HG03439 (cell line): ENCODE results near the gene DERL2.
"Not testable (repeated sequence)": the region's sequence is repeated elsewhere in the genome, so short reads cannot be mapped to it uniquely, and the experiment has no call there.

ENCODE experiments used
- ATAC-seq: cut with Tn5 transposase; IDR thresholded peaks from one replicate; pipeline ENCODE4 v1.9.1; 2021; ENCODE audit warnings: mild to moderate bottlenecking, moderate library complexity; ENCODE audit not compliant: unreplicated experiment

The DERL2 gene

DNA sequence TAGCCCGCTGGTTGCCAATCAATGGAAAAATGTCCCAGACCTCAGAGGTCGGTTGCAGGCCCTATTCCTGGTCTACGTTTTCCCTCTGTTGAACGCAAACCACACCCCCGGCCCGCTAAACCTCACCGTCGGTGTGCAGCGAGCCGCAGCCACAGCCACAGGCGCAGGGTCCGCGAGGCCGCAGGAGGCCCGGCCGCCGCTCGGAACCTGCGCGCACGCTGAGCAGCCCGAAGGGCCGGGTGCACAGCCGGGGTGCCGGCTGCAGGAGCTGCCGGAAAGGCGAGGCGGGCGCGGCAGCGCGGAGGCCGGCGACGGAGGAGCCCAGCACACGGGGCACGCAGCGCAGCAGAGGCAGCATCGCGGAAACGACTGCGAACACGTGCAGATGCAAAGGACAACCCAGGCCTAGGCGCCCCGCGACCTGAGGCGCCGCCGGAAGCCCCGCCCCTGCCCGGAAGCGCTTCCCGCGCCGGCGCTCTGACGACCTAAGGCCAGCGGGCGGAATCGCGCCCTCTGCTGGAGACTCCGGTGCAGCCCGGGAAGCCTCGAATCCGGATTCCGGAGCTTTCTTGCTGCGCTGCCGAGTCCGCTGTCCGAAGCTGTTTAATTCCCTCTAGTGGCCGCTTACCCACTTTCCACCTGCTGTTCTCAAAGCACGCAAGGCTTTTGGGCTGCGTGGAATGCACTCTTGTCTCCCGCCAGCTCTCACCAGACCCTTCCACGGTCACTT lies 47.1 kb downstream of the DERL2 start, which contains the start of gene C1QBP:
Gene C1QBP (minus strand): TSS at position 440 of the 730 bp plus-strand sequence. CDS start 82 bp downstream, at position 358.
- ATAC-seq, result peak; percentile 85

- no peak for ATAC-seq
Observed at GRCh38 chr17:5437721-5438317, 48.2 kb downstream of the DERL2 start.

DNA sequence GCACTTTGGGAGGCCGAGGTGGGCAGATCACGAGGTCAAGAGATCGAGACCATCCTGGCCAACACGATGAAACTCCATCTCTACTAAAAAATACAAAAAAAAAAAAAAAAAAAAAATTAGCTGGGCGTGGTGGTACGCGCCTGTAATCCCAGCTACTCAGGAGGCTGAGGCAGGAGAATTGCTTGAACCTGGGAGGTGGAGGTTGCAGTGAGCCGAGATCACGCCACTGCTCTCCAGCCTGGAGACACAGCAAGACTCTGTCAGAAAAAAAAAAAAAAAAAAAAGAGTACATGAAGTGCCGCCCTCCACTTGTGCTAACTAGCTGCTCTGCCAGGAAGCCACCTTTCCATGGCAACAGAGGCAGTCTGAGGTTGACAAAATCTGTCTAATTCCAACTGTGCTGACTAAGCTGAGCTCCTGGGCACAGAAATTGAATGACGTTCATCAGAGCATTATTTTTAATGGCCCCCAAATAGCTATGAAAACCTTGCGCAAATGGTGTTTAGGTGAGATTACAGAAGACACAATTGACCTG lies 50.1 kb downstream of the DERL2 start:
- ATAC-seq, result not testable (repeated sequence)

- ATAC-seq, result no peak
Observed at GRCh38 chr17:5434984-5435383, 51.0 kb downstream of the DERL2 start.

GRCh38 chr17:5431949-5432556 lies 53.9 kb downstream of the DERL2 start:
- no peak for ATAC-seq

DNA sequence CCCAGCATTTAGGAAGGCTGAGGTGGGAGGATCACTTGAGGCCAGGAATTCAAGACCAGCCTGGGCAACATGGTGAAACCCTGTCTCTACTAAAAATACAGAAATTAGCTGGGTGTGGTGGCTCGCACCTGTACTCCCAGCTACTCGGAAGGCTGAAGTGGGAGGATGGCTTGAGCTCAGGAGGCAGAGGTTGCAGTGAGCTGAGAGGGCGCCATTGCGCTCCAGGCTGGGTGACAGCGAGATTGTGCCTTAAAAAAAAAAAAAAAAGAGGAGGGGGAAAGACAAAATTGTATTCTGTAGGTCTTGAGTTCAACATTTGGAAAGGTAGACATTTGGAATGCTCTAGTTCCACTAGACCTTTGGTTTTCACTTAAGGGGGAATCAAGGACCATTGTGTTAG lies 54.7 kb downstream of the DERL2 start:
- ATAC-seq, result not testable (repeated sequence)

DNA sequence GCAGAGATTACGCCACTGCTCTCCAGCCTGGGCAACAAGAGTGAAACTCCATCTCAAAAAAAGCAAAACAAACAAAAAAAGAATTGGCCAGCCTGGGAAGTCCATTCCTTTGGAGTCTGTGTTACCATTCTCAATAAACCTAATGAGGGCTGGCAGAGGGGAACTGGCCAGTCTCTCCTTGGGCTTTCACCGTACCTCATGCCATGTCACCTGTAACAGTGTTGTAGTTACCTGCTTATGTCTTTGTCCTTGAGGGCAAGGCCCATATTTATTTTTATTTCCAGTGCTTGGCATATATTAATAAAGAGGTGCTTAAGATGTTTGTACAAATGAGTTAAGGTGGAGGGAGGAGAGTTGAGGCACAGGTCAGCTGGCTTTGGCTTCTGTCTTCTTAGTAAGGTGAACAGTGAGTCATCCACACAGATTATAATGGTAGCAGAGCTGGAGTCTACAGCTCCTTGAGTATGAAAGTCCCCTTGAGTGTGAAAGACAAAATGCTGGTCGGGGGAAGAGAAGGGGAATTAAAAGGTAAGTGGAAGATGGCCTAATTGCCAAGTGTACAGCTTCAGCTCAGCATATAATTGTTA lies 55.5 kb downstream of the DERL2 start:
- ATAC-seq, result no peak

DNA sequence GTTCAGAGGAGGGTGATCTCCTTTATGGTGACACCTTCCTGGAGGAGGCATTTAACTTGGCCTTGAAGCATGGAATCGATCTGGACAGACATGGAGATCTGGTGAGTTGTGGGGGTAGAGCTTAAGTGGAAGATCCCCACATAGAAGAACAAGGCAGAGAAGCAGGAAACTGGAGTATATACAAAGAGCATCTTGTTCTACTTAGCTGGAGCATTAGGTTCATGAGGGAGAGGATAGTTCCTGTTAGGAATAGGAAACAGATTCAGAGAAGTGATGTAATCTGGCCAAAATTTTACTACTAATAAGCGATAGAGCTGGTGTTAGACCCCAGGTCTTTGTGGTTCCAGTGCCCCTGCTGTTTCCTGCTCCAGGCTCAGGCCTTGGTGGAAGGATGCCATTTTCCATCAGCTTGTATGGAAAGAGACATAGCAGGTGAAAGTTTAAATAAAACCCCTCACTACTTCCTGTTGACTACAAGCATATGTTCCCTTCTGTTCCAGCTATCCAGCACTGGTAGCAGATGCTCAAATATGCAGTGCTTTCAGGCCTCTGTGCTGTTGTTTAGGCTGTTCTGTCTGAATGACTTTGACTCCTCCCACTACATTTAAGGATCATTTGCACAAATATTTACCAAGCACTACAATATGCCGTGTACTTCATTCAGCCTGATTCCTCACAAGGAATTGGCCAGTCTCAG lies 56.6 kb downstream of the DERL2 start:
- no peak for ATAC-seq

- no peak for ATAC-seq
Observed at GRCh38 chr17:5425826-5426225, 60.2 kb downstream of the DERL2 start.

- no peak for ATAC-seq
Observed at GRCh38 chr17:5424909-5425308, 61.1 kb downstream of the DERL2 start.

- no peak for ATAC-seq
Observed at GRCh38 chr17:5422505-5422904, 63.5 kb downstream of the DERL2 start.
